Measurements from ENCODE around the gene WSB1.

WSB1 gene

DNA sequence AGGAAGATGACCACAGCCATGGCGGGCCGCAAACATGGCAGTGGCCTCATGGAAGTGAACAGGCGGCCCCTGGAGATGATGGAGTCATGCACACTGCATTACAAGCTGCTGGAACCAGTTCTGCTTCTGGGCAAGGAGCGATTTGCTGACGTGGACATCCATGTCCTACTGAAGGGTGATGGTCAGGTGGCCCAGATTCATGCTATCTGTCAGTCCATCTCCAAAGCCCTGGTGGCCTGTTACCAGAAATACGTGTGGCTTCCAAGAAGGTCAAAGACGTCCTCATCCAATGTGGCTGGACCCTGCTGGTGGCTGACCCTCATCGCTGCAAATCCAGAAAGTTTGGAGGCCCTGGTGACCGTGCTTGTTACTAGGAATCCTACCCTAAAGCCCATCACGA lies 13.4 kb upstream of the WSB1 start:
- DNase-seq, result no peak

DNA sequence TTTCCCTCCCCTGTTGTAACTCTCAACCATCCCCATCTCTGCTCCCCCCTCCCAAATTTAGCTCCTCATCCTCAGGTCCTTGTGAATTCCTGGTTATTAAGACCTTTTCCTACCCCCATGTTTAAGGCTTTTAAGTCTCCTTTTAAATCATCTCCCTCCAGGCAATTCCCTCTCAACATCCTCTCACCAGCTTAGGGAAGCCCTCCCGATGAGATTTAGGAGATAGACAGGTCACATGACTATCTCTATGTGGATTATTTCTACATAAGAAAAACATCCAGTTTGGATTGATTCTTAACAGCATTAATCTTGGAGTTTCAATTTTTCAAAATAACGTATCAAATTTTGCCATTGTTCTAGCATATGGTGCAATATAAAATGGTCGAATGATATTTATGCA lies 12.5 kb upstream of the WSB1 start:
- DNase-seq, result no peak

DNA sequence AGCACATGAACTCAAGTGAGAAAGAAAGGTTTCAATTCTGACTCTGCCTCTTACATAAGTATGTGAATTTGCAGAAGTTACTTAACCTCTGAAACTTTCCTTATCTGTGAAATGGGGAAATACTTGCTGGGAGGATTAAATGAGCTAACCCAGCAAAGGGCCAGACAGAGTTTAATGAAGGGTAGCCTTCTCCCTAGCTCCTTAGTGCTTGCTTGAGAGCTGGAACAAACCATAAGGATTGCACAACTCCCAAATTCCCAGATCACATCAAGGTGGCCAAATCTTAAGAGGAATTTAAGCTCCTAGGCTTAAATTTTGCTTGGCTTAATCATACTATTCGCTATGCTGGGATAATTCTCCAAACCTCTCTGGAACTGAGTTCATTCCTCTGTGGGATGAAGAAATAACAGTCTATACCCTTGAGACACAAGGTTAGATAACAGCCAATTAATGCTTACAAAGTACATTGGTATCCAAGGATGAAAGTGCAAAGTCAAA lies 11.8 kb upstream of the WSB1 start:
- no peak for DNase-seq

DNA sequence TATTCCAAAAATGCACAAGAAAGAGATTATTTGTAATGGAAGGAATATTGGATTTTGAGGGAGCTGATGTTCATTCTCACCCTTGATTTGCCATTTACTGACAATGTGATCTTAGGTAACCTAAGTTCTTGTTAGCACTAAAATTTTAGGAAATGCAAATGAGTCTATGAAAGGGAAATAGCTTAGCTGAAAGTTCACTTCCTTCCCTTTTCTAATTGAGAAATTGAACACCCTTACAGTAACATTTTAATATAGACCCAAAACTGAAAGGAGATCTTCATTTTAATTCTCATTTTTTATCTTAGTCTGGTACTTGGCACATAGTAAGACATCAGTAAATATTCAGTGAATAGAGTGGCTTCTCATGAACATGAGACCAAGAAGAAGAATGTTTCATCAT lies 10.9 kb upstream of the WSB1 start:
- no peak for DNase-seq

DNA sequence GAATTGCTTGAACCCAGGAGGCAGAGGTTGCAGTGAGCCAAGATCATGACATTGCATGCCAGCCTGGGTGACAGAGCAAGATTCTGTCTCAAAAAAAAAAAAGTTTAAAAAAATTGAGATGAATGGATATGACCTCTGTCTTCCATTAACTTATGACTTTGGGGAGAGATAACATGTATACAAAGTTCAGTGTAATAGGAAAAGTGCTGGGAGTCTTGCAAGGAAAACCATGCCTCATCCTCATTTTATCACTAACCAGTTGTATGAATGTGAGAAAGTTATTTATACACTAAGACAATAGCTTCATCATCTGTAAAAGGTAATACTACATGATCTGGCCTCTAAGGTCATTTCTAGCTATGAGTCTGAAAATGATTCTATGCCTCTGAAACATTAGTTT lies 10.2 kb upstream of the WSB1 start:
- DNase-seq, result no peak

DNA sequence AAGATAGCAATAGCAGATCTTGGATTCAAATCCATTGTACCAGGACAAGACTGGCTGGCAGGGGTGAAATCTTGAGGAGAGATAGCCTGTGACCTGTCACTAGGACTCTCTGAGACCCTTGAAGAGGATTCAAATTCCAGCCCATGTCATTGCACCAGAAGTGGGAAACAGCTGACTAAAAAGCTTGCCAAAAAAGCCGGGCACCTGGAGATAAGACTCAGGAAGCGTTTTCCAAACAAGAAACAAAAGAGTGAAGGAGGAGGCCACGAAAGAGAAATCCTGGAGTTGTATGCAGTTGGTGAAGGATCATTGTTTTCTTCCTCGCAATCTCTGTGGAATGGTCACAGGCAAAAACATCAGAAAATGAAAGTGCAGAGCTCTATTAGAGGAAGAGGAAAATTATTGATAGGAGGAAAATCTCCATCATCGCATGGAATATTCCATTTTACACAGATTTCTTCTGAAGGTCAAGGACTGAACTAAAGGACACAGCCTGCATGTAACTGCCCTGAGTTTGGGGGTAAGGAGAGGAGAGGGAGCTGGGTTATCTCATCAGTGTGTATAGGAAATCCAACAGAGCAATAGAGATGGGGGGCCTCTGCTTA lies 9.0 kb upstream of the WSB1 start:
- DNase-seq, result no peak

DNA sequence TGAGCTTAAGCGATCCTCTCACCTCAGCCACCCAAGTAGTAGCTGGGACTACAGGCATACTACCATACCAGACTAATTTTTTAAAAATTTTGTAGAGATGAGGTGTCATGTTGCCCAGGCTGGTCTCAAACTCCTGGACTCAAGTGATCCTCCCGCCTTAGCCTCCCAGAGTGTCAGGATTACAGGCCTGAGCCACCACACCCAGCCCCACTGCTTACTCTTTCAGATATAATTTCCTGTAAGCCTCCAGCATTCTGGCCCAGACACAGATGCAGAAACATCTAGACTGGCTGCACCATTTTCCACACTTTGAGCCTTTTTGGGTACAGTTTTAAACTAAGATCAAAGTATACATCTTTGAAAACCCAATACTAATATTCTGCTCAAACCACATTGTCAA lies 8.4 kb upstream of the WSB1 start:
- no peak for DNase-seq

DNA sequence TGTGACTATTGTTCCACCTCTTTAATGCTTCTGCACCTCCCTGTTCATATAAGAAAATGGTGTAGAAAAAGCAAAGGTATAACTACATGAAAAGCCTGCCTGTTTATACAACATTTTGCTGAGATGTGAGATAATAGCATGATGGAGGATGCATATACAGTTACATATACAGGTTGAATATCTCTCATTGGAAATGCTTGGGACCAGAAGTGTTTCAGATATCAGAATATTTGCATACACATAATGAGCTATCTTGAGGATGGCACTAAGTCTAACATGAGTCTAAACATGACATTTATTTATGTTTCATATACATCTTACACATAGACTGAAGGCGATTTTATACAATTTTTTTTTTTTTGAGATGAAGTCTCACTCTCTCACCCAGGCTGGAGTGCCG lies 5.7 kb upstream of the WSB1 start:
- no peak for DNase-seq

DNA sequence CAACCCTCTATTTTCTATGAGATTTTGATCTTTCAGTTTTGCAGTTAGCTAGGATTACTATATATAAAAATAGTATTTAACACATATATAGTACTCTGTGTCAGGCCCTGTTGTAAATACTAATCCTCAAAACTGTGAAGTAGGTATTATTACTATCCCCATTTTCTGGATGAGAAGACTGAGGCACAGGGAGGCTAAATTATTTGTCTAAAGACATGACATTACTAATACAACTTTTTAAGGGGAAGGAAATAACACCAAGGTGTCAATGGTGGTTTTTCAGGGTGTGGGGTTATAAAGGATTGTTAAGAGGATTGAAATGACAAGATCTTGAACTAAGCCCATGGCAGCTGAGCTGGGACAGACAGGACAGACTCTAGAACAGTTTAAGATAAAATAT lies 4.1 kb upstream of the WSB1 start:
- no peak for DNase-seq

DNA sequence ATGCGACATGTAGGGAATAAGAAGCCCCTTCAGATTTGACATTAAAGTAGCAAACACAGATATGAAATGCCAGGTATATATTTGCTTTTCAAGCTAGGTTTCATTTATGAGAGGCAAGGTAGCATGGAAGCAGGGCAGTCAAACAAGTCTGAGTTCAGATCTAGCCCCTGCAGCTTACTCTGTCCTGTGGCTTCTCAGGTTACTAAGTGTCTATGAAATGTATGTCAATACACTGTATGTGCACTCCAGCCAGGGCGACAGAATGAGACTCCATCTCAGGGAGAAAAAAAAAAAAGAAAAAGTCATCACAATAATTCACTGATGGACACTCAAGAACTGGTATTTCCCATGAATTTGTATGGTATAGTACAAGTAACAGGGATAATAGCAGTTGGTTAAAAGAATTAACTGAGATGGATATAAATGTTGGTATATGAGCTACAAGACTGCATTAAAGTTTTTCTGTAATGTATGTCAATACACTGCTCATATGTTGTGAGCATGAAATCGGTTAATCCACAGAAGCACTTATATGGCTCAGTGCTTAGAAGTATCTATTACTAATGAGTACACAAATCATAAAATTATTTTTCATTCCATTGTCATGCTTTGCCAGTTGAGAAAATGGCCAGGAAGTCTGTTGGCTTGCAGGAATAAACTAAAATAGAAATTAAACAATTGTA lies 2.9 kb upstream of the WSB1 start:
- no peak for DNase-seq

DNA sequence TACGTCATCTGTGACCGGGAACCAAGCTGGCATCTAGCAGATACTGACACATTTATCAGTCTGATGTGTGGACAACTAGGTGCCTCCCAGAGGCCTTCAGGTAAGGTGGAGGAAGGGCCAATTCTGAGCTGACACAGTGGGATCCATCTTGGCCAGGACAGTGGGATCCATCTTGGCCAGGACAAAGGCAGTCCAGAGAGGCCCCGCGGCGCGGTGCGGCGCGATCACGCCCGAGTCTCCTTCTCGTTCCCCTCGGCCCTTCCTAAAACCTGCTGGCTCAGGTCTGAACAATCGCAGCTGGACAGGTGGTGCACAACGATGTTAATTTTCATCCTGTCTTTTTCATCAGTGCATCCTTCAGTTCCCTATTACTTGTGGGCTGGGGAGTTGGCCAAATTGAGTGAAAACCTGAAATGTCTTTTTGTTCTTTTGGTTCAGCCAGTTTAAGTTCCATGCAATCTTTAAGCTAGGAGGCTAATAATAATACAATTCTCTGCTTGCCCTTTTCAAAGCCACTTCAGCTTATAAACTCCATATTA lies 486 bp upstream of the WSB1 start:
- no peak for DNase-seq

DNA sequence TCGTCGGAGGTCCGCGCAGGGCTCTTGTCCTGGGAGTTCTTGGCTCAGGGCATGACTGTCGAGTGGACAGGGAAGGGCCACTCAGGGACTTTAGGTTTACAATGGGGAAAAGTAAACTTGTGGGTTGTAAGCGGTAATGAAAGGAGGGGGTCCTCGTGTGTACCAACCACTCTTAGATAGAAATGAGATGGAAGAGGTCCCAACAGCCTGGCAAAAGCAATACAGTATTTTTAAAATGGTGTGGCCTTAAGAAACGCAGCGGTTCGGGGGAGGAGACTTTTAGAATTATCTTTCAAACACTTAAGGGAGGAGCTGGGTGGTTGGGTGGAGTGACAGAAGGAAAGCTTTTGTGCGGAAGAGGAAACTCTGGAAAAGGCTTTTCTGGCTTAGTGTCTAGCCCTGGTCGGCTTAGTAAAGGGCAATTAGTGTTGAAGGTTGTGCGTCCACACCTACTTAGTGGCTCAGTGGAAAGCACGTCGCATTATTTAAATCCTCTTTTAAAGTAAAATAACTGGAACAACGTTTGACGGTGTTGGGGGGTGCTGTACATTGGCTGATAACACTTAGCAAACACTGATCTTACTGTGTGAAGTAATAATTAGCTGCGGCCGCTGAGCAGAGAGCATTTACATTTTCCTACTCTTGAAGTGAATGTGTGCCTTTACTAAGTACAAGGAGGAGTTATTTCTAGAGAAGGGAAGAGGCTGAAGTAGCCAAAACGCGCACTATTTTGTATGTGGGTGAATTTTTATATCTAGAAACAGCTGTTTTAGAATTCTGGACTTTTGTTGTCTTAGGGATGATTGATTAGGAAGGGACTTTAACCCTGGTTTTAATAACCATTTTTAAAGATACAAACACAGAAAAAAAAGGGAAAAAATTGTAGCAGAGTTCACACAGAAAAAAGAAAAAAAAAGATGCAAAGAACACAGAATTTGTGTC lies 1.0 kb downstream of the WSB1 start:
- DNase-seq, result peak; percentile 28

DNA sequence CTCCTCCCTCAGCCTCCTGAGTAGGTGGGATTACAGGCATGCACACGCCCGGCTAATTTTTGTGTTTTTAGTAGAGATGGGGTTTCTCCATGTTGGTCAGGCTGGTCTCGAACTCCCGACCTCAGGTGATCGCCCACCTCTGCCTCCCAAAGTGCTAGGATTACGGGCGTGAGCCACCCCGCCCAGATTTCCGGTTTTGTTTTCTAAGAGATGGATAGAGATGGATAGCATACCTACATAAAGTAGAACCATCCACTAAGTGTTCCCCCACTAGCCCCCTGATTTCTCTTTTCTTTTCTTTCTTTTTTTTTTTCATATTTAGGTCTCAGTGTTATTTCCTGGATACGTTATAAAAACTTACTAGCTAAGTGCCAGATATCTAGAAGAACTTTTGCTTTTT lies 2.0 kb downstream of the WSB1 start:
- no peak for DNase-seq

DNA sequence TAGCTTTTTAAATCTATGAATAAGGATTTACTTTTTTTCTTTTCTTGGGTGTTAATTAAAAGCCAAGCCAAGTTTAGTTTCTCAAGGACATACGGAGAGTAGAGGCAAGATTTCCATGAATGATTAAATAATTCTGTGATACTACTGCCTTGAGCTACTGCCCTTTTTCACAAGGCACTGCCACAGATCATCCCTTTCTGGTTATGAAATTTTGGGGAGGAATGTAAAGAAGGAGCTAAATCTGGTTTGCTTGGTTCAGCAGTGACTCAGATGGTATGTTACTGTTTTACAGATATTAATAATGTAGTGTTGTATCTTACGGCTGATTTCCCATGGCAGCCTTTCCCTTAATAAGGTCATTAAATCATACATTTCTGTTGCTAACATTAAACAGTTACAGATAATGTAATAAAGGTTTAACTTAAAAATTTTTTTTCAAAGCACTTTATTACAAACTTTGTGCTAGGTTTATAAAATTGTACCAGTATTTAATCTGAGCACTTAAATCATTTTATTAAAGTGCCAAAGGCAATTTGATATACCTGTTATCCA lies 2.6 kb downstream of the WSB1 start:
- DNase-seq, result no peak

DNA sequence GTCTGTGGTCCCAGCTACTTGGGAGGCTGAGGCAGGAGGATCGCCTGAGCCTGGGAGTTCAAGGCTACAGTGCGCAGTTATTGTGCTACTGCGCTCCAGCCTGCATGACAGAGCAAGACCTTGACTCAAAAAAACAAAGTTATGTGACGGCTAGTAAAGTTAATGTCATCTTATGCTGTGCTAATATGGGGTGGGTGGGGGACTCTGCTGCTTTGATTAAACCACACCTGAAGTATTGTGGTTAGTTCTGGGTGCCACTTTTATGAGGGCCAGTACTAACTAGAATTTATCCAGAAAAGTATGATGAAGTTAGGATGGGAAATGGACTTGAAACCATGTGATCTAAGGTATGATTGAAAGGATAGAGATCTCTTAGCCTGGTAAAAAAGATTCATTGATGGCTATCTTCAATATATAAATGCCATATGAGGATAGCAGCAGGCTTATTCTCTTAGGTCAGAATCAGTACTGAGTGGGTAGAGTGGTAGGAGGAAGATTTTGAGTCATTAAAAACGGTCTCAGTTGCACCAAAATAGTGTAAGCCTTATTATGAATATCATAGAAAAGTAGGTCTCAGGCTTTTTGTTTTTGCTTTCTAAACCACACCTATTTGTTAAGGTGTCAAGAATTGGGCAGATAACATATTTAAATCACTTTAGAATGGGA lies 5.6 kb downstream of the WSB1 start:
- DNase-seq, result no peak

DNA sequence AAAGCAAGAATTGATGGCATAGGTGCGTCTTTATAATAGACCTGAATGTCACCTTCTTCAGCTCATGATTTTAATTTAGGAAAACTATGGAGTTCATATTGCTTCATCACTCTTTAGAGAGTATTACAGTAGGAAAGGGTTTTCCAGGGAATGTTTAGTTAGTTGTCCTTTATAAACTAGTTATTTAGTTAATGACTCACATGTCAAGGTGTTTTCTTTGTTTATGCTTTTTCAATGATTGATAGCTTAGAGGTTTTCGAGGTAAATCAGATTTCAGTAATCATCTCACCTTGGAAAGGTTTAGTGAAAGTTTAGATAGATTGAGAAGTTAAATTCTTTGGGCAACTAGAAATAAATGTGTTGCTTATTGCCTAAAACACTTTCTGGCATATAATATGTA lies 9.8 kb downstream of the WSB1 start:
- no peak for DNase-seq

DNA sequence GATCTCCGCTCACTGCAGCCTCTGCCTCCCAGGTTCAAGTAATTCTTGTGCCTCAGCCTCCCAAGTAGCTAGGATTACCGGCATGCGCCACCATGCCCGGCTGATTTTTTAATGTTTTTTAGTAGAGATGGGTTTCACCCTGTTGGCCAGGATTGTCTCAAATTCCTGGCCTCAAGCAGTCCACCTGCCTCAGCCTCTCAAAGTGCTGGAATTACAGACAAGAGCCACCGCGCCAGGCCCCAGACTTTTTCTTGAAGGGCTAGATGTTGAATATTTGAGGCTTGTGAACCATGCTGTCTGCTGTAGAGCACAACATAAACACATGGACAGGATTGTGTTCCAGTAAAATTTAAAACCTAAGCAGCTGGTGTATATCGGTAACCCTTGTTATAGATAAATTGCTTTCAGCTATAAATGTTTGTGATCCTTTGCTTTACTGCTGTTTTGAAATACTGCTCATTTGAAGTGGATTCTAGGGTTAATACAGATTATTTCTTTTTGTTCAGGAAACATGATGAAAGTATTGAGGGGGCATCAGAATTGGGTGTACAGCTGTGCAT lies 12.4 kb downstream of the WSB1 start:
- DNase-seq, result no peak

DNA sequence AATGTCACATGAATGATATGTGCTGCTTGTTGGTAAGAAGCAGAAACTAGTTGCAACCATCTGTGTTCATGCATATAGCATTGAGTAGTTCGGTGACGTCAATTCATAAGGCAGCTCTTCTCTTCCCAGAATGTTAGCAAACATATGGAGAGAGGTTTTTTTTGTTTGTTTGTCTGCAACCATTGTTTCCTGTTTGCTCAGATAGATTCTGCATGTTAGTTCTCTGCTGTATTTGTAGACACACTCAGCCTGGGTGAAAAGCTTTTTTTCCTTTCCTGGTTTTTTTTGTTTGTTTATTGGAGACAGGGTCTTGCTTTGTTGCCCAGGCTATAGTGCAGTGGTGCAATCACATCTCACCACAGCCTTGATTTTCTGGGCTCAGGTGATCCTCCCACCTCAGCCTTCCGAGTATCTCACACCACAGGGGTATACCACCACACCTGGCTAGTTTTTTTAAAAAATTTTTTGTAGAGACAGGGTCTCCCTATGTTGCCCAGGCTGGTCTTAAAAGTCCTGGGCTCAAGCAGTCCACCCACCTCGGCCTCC lies 16.7 kb downstream of the WSB1 start:
- no peak for DNase-seq

DNA sequence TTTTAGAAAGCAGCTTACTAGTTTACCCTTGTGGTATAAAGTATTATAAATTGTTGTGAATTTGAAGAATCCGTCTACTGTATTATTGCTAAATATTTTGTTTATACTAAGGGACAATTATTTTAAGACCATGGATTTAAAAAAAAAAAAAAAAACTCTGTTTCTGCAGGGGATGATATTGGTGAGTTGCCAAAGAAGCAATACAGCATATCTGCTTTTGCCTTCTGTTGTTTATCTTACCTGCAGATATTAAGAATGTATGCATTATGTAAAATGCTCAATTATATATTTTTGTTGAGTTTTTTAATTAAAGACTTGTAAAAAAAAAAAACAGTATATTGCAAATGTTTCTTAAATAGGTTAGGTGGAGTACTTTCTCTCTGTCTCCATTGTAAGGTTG lies 19.4 kb downstream of the WSB1 start:
- DNase-seq, result no peak

DNA sequence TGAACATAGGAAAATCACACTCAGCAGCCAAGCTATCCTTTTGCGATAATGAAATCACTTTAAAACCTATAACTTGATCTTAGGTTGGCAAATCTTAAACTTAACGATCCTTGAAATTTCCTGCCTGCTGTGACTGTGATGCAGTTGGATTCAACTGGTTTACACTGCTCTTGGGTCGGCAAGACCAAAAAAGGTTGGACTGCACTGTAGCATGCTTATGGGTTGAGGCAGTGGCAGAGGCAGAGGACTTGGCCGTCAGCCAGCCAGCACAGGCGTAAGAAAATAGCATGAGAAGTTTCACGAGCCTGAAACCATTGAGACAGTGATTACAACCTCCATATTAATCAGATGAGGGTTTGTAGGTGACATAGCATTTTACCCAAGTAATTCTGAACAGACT lies 21.4 kb downstream of the WSB1 start:
- peak; percentile 73 for DNase-seq

DNA sequence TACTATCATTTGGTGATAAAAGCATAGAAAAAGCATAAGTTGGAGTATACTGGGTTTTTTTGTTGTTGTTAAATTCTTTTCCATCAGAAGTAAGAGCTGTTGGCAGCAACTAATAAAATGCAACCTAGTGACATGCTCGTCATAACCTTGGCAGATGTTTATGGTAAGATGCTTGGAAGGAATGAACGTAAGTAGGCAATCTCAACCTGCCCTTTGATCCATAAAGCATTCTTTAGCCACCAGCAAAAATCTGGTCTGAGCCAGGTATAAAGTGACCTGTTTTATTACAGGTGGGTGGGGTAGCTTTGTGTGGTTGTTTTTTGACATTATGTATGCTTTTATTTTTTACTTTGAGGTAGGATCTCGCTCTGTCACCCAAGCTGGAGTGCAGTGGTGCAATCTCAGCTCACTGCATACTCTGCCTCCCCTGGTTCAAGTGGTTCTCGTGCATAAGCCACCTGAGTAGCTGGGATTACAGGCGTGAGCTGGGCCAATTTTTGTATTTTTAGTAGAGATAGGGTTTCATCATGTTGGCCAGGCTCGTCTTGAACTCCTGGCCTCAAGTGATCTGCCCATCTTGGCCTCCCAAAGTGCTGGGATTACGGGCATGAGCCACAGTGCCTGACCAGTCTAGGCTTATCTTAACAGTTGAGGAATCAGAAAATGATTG lies 22.0 kb downstream of the WSB1 start:
- DNase-seq, result no peak

DNA sequence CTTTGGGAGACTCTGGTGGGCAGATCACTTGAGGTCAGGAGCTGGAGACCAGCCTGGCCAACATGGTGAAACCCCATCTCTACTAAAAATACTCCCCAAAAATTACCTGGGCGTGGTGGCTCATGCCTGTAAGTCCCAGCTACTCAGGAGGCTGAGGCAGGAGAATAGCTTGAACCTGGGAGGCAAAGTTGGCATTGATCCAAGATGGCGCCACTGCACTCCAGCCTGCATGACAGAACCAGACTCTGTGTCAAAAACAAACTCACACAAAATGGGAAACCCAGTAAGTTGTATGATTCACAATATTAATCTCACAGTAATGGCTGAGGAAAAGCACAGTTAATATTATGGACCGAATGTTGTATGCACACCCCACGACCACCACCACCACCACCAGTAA lies 24.3 kb downstream of the WSB1 start:
- no peak for DNase-seq

All from NCI-H1694 treated with DMSO at 0.1 percent for 48 hours (cell line).